Activated CD4-positive, alpha-beta T cell treated with anti-CD3 and anti-CD28 coated beads, Interleukin-2, amount 50 U/mL, for 4 hours (primary cell): ENCODE data around the gene CRTC2.

Source experiments
- DNase-seq, 2 experiments: peaks; one replicate each; pipeline ENCODE4 v3.0.0-alpha.2; 2020

CRTC2 gene

DNA sequence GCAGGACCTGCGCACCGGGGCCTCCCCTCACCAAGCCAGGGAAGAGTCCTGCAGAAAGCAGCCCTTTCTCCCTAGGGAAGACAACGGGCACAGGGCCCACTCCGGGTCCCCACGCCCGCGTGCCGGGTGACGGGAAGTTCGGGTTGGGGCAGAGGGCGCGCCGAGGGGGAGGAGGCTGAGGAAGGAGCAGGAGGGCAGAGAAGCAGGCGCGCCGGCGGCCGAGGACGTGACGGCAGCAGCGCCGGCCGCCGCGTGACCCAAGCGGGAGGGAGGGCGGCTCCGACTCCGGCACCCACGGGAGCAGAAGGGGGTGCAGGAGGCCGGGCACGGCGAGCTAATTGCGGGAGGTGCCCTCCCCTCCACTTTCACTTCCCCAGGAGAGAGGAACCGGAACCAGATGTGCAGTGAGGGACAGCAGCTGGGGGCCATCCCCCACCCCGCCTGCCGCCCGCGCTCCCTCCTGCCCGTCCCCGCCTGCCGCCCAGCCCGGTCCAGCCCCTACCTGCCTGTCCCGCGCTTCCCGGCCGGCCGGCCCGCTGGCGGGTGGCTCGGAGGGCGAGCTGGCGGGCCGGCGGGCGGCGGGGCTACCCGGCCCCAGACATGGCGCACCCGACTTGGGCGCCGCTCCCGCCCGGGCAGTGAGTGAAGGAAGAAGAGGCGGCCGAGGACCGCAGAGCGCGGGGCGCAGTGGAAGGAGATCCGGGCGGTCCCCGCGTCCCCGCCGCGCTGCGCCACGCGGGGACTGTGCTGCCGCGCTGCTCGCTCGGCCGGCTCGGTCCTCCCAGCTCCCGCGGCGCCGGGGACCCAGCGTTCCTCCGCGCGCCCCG is 12.4 kb downstream of the CRTC2 start:
- peak; percentile 46 to 47 for DNase-seq

- DNase-seq, result peak; percentile 67 to 68
These were observed 13.1 kb downstream of the CRTC2 start for GRCh38 chr1:153945131-153945794.

DNA sequence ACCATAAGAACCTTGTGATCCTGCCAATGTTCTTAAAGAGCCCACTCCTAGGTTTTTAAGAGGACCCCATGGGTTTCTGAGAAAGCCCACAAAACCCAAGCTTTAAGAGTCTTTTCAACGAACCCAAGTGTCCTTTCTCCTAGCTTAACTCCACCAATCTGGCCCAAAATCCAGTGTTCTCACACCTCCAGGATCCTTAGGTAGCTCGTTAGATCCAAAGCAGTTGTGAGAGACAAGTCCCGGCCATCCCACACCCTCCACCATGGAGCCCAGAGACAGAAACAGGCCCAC is 13.6 kb downstream of the CRTC2 start:
- no peak for DNase-seq

DNA sequence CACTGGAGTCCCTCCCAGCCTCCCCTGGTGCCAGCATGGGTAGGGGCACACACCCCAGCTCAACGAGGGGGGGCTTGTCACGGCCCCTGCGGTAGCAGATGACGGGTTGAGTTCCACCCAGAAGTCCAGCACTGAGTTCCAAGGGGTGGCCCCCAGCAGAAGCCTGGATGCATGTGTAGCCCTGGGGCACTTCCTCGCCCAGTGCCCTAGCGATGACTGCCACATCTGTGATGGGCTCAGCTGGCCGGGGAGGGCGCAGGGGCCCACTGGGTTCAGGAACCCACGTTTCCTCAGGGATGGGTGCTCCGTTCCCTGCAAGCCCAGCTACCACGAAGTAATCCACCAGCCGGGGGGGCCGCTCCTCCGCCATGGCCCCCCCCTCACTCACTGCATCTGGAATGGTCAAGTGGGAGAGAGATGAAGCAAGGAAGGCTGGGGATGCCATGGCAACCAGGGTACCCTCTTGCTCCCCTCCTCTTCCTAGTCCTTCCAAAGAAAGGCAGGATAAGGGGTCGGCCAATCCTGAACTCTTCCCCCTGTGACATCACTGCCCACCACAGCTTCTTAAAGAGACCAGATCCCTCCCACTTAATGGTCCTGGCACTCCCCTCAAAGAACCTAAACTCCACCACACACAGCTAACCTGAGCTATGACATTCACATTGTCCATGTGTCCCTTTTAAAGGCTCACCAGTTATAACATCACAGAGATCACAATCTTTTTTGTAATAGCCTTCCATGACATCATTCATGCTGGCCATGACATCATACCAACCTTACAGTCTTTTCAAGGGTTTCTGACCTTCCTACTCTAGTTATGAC is 14.2 kb downstream of the CRTC2 start:
- DNase-seq, result no peak

DNA sequence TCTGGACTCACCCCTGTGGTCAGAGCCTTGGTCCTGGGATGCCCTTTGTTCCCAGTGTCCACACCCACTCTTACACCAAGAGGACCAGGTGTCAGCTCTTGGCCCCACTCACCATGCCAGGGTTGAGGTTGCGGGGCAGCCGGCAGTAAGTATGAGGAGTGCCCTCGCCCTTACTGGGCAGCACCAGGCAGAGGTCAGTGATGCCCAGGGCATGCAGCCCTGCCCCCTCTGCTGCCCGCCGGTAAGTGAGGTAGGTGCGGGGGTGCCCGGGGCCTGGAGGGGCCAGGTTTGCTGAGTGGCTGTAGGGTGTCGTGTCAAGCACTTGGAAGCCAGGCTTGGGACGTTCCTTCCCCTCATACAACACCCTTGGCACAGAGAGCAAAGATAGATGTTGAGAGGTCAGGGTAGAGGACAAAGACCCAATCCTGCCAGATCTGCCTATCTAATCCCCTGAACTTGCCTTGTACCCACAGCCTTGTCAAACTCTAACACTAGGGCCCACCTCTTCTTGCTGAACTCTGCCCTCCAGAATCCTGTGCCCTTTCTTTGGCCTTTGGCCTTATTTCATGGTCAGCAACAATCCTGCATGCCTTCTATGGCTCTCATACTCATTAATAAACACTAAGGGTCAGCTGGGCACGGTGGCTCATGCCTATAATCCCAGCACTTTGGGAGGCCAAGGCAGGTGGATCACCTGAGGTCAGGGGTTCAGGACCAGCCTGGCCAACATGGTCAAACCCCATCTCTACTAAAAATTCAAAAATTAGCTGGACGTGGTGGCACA is 15.5 kb downstream of the CRTC2 start:
- DNase-seq, result no peak

- no peak for DNase-seq
These were observed 16.3 kb downstream of the CRTC2 start for GRCh38 chr1:153941826-153942725.

DNA sequence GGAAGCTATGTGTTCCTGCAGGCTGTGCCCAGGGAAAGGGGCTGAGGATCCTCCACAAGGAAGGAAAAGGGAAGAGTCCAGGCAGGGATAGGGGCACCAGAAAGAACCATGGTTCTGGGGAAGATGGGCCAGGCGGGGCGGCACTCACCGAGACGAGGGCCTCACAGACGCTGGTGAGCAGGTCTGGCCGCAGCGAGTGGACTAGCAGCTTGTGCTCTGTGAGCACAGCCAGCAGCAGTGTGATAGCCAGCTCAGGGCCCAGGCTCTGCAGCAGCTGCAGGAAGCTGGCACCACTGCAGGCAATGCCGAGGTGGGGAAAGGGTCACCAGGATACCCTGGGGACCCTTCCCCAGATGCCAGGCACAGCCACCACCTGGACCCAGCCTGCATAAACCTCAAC is 17.7 kb downstream of the CRTC2 start:
- DNase-seq, result no peak

- no peak for DNase-seq
These were observed 18.9 kb downstream of the CRTC2 start for GRCh38 chr1:153939476-153939875.

- DNase-seq, result no peak
These were observed 19.4 kb downstream of the CRTC2 start for GRCh38 chr1:153938996-153939395.

DNA sequence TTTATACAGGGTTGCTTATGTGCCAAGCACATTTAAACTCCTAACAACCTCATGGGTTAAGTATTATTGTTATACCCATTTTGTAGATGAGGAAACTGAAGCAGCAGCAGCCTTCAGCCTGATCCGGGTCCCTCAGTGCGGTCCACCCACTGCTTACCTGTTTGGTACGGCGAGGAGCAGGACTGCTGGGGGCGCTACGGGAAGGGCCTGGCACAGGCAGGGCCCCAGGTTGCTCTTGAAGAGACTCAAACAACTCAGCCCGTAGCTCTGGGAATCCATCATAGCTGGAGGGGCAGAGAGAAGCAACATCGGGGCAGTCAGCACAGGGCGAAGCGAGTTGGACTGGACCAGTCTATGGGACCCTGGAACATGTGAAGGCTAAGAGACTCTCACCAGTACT is 21.1 kb downstream of the CRTC2 start:
- no peak for DNase-seq

- DNase-seq, result no peak
These were observed 22.2 kb downstream of the CRTC2 start for GRCh38 chr1:153936011-153936802.

- DNase-seq, result no peak
These were observed 23.7 kb downstream of the CRTC2 start for GRCh38 chr1:153934746-153935145.

- no peak for DNase-seq
These were observed 24.5 kb downstream of the CRTC2 start for GRCh38 chr1:153933955-153934354.

GRCh38 chr1:153933430-153933829 is 25.0 kb downstream of the CRTC2 start:
- DNase-seq, result no peak

GRCh38 chr1:153932156-153933131 is 26.0 kb downstream of the CRTC2 start:
- DNase-seq, result no peak

GRCh38 chr1:153929981-153930948 is 28.1 kb downstream of the CRTC2 start:
- DNase-seq, result no peak

- DNase-seq, result no peak
These were observed 29.0 kb downstream of the CRTC2 start for GRCh38 chr1:153929426-153929825.

- no peak for DNase-seq
These were observed 29.5 kb downstream of the CRTC2 start for GRCh38 chr1:153928791-153929341.
